Caki2 (cell line): ENCODE measurements around the gene EYS. TPM values are rescaled to one million over a fixed set of nuclear protein-coding genes. Genes with fewer than 3 reads are reported as not detected.
"Not testable (repeated sequence)": the region's sequence is repeated elsewhere in the genome, so short reads cannot be mapped to it uniquely, and the experiment has no call there.

Experiments
- DNase-seq: peaks from one replicate; pipeline ENCODE4 v3.0.0-alpha.2; 2015; ENCODE audit warnings: low read depth
- in situ Hi-C: cut with HindIII; loops from 2 replicates; pipeline ENCODE4 v1.10.0; 2016; ENCODE audit warnings: low sequenced_read_pairs, low pct_unique_long_range_greater_than_20kb, mixed read lengths
- total RNA-seq: library from RNA; depleted of rRNA; stranded (reverse); fragments of >200 nt; shearing (Covaris generic); gene quantifications from 2 replicates; pipeline ENCODE4 v1.2.3, GENCODE V29; 2014; ENCODE audit warnings: low replicate concordance

EYS gene
- total RNA-seq, 1 experiment from 2014 or later: not detected

GRCh38 chr6:65531533-65531932 is 175.5 kb downstream of the EYS start:
- in situ Hi-C loops: no loop called here
- DNase-seq: no peak

- DNase-seq: no peak
Observed at GRCh38 chr6:65524232-65524631, 182.8 kb downstream of the EYS start.

GRCh38 chr6:65505736-65506135 is 201.3 kb downstream of the EYS start:
- in situ Hi-C loops: no loop called here
- no peak for DNase-seq

More at GRCh38 chr6:65524232-65524631, 182.8 kb downstream of the EYS start:
- in situ Hi-C loops: no loop called here

GRCh38 chr6:65501045-65501444 is 206.0 kb downstream of the EYS start:
- in situ Hi-C loops: no loop called here

GRCh38 chr6:65483652-65484051 is 223.4 kb downstream of the EYS start:
- in situ Hi-C loops, DNase-seq: not testable (repeated sequence)

More at GRCh38 chr6:65501045-65501444, 206.0 kb downstream of the EYS start:
- DNase-seq: no peak

GRCh38 chr6:65469650-65470049 is 237.4 kb downstream of the EYS start:
- DNase-seq: no peak
- in situ Hi-C loops: no loop called here

GRCh38 chr6:65468307-65468706 is 238.7 kb downstream of the EYS start:
- no peak for DNase-seq
- in situ Hi-C loops: no loop called here

- in situ Hi-C loops: no loop called here
- no peak for DNase-seq
Observed at GRCh38 chr6:65461121-65461520, 245.9 kb downstream of the EYS start.

- DNase-seq: no peak
- in situ Hi-C loops: no loop called here
Observed at GRCh38 chr6:65452333-65452732, 254.7 kb downstream of the EYS start.

- in situ Hi-C loops: no loop called here
- DNase-seq: no peak
Observed at GRCh38 chr6:65450451-65450850, 256.6 kb downstream of the EYS start.

- in situ Hi-C loops: no loop called here
- DNase-seq: no peak
Observed at GRCh38 chr6:65449926-65450325, 257.1 kb downstream of the EYS start.

GRCh38 chr6:65448866-65449265 is 258.2 kb downstream of the EYS start:
- in situ Hi-C loops: no loop called here
- DNase-seq: no peak

GRCh38 chr6:65436281-65436680 is 270.7 kb downstream of the EYS start:
- in situ Hi-C loops: no loop called here
- no peak for DNase-seq

- no peak for DNase-seq
- in situ Hi-C loops: no loop called here
Observed at GRCh38 chr6:65416621-65417020, 290.4 kb downstream of the EYS start.

- in situ Hi-C loops: no loop called here
- DNase-seq: no peak
Observed at GRCh38 chr6:65410309-65410708, 296.7 kb downstream of the EYS start.

- DNase-seq: no peak
- in situ Hi-C loops: no loop called here
Observed at GRCh38 chr6:65402564-65402963, 304.5 kb downstream of the EYS start.

- in situ Hi-C loops: no loop called here
- no peak for DNase-seq
Observed at GRCh38 chr6:65399355-65400084, 307.5 kb downstream of the EYS start.

GRCh38 chr6:65398851-65399250 is 308.2 kb downstream of the EYS start:
- in situ Hi-C loops: no loop called here
- no peak for DNase-seq

- no peak for DNase-seq
- in situ Hi-C loops: no loop called here
Observed at GRCh38 chr6:65350530-65350929, 356.5 kb downstream of the EYS start.

GRCh38 chr6:65302655-65303054 is 404.4 kb downstream of the EYS start:
- DNase-seq, in situ Hi-C loops: not testable (repeated sequence)
